ENCODE data around the gene TMEM35A. TPM values are rescaled to one million over a fixed set of nuclear protein-coding genes. Genes with fewer than 3 reads are reported as not detected.
"Not testable (repeated sequence)": the region's sequence is repeated elsewhere in the genome, so short reads cannot be mapped to it uniquely, and the experiment has no call there.

Gene TMEM35A
- total and polyA plus RNA-seq, 4 donors: 0.02 to 0.08 TPM; not detected in 2

DNA sequence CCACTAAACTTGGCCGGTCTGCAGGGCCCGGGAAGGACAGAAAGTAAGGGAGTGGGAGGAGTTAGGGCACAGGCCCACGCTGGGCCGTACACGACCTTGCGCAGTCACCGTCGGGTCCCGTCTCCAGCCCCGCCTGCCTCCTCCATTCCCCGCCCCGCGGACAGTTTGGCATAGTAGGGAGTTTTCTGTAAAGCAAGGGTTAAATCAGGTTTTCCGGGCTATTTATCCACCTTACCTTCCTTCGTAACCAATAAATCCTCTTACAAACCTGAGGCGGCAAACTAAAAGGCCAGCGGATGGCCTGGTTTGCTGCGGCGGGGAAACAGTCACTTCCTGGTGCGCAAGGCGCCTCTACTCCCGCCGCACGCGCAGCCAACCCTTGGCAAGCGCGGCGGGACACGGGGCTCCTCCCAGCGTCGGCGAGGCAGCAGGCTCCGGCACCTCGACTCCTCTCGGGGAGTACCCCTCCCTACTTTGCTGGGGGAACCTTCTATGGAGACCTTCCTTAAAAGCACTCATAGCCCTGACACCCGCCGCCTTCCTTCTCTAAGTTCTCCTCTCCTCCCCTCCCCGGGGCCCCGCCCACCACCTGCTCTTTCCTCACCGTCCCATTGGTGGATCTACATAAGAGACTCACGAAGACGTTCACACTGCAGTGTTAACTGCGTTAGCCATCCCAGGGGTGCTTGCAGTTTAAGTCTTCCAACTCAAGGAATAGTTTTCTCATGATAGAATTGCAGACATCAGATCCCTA is 27.0 kb upstream of the TMEM35A start, which contains the start of gene TRMT2B:
TSS of gene TRMT2B (minus strand) at position 563 of the 754 bp plus-strand sequence. CDS start 9,822 bp downstream, outside the sequence.
- H3K4me1 ChIP-seq (ENCODE audit: control insufficient read depth in 4 of 4, insufficient read depth in 4 of 4, low read length in 3 of 4): peaks cover 0 to 6% (median 1%) of the 10 kb centered on the region in 4 donors
- peak within 1 kb of the TSS; percentile 43 to 89 for H3K9ac ChIP-seq (ENCODE audit: low read depth in 1 of 2, low read length in 2 of 2)
- TF ChIP-seq, protein P1, sequence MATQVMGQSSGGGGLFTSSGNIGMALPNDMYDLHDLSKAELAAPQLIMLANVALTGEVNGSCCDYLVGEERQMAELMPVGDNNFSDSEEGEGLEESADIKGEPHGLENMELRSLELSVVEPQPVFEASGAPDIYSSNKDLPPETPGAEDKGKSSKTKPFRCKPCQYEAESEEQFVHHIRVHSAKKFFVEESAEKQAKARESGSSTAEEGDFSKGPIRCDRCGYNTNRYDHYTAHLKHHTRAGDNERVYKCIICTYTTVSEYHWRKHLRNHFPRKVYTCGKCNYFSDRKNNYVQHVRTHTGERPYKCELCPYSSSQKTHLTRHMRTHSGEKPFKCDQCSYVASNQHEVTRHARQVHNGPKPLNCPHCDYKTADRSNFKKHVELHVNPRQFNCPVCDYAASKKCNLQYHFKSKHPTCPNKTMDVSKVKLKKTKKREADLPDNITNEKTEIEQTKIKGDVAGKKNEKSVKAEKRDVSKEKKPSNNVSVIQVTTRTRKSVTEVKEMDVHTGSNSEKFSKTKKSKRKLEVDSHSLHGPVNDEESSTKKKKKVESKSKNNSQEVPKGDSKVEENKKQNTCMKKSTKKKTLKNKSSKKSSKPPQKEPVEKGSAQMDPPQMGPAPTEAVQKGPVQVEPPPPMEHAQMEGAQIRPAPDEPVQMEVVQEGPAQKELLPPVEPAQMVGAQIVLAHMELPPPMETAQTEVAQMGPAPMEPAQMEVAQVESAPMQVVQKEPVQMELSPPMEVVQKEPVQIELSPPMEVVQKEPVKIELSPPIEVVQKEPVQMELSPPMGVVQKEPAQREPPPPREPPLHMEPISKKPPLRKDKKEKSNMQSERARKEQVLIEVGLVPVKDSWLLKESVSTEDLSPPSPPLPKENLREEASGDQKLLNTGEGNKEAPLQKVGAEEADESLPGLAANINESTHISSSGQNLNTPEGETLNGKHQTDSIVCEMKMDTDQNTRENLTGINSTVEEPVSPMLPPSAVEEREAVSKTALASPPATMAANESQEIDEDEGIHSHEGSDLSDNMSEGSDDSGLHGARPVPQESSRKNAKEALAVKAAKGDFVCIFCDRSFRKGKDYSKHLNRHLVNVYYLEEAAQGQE (IDR thresholded peaks at IDR 0.05): peak; percentile 16
- TF ChIP-seq YY1 (IDR thresholded peaks at IDR 0.05): peak; percentile 70
- TF ChIP-seq JUND (IDR thresholded peaks at IDR 0.05): no peak
- TF ChIP-seq, protein P2, sequence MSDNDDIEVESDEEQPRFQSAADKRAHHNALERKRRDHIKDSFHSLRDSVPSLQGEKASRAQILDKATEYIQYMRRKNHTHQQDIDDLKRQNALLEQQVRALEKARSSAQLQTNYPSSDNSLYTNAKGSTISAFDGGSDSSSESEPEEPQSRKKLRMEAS (IDR thresholded peaks at IDR 0.05): peak; percentile 22
- TF ChIP-seq SP1 (IDR thresholded peaks at IDR 0.05): no peak
- peak; percentile 32 for TF ChIP-seq TAF1 (conservative IDR thresholded peaks at IDR 0.05)
- peak within 1 kb of the TSS; percentile 81 to 94 for H3K27ac ChIP-seq (ENCODE audit: low read depth in 1 of 2, low read length in 2 of 2)
- no peaks in the 10 kb centered on the region for H3K27me3 ChIP-seq (ENCODE audit: control insufficient read depth in 4 of 4, insufficient read depth in 4 of 4, low read length in 3 of 4)
- H3K4me3 ChIP-seq (ENCODE audit: low read depth in 1 of 3, low read length in 3 of 3): peak within 1 kb of the TSS; percentile 70 to 74 (median 72)
- no peaks in the 10 kb centered on the region for H3K9me3 ChIP-seq (ENCODE audit: control insufficient read depth in 4 of 4, low read length in 3 of 4)
- no peaks in the 10 kb centered on the region for H3K36me3 ChIP-seq (ENCODE audit: control insufficient read depth in 4 of 4, insufficient read depth in 3 of 4, low read depth in 1 of 4, low read length in 3 of 4)
- under 1% methylated on average over 43 of the region's 43 CpGs for WGBS
- DNase-seq (ENCODE audit: low spot score): peak; percentile 76

DNA sequence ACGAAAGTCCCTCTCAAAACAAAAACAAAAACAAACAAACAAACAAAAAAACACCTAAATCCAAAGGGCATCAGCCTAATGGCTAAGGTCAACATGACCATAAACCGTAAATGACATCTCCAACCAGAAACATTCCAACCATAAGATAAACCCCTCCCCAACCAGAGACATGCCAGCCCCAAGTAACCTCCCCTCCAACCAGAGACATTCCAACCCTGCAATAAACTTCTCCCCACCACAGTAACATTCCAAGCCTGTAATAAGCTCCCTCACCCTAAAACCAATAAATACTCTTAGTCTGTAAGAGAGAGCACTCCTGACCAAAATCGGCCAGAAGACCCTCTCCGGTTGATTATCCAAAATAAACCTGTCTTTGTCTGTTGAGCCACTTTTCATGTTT is 22.1 kb upstream of the TMEM35A start:
- not testable (repeated sequence) for H3K9ac ChIP-seq (ENCODE audit: low read depth in 1 of 2, low read length in 2 of 2); H3K27me3 ChIP-seq (ENCODE audit: control insufficient read depth in 4 of 4, insufficient read depth in 4 of 4, low read length in 3 of 4)
- 71% methylated on average over 4 of the region's 4 CpGs for WGBS

DNA sequence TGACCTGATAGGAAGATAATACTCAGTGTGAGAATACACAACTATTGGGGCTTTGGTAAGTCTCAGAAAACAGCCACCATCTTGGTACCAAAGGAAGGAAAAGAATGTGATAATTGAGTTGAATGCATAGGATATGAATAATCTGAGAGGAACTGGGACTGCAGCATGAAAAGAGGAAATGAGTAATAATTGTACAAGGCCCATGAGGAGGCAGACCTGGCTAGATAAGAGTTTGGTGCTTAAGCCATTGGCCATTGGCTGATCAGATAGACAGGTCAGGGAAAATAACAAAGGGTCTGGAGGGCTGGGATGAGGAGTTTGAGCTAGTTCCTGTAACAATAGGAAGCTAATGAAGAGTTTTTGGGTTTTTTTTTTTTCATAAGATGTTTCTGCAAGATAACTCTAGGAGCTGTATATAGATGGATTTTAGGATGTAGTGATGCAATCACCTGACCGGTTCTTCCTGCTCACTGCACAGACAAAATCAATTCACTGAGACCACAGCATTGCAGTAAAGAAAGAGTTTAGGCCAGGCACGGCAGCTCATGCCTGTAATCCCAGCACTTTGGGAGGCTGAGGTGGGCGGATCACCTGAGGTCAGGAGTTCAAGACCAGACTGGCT is 21.5 kb upstream of the TMEM35A start:
- Histone ChIP-seq H3K4me1 (ENCODE audit: control insufficient read depth in 4 of 4, insufficient read depth in 4 of 4, low read length in 3 of 4) (no peaks in the 10 kb centered on the region), H3K36me3 (ENCODE audit: control insufficient read depth in 4 of 4, insufficient read depth in 3 of 4, low read depth in 1 of 4, low read length in 3 of 4) (no peaks in the 10 kb centered on the region), H3K9ac (ENCODE audit: low read depth in 1 of 2, low read length in 2 of 2) (no peak overlapping the region), H3K27ac (ENCODE audit: low read depth in 1 of 2, low read length in 2 of 2) (no peak overlapping the region), H3K27me3 (ENCODE audit: control insufficient read depth in 4 of 4, insufficient read depth in 4 of 4, low read length in 3 of 4) (no peaks in the 10 kb centered on the region), H3K4me3 (ENCODE audit: low read depth in 1 of 3, low read length in 3 of 3) (no peak overlapping the region), H3K9me3 (ENCODE audit: control insufficient read depth in 4 of 4, low read length in 3 of 4) (no peaks in the 10 kb centered on the region)
- TF ChIP-seq, protein P3, sequence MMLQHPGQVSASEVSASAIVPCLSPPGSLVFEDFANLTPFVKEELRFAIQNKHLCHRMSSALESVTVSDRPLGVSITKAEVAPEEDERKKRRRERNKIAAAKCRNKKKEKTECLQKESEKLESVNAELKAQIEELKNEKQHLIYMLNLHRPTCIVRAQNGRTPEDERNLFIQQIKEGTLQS (IDR thresholded peaks at IDR 0.05): no peak
- no peak for TF ChIP-seq HNF4G (IDR thresholded peaks at IDR 0.05)
- TF ChIP-seq, protein P4, sequence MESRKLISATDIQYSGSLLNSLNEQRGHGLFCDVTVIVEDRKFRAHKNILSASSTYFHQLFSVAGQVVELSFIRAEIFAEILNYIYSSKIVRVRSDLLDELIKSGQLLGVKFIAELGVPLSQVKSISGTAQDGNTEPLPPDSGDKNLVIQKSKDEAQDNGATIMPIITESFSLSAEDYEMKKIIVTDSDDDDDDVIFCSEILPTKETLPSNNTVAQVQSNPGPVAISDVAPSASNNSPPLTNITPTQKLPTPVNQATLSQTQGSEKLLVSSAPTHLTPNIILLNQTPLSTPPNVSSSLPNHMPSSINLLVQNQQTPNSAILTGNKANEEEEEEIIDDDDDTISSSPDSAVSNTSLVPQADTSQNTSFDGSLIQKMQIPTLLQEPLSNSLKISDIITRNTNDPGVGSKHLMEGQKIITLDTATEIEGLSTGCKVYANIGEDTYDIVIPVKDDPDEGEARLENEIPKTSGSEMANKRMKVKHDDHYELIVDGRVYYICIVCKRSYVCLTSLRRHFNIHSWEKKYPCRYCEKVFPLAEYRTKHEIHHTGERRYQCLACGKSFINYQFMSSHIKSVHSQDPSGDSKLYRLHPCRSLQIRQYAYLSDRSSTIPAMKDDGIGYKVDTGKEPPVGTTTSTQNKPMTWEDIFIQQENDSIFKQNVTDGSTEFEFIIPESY (IDR thresholded peaks at IDR 0.05): no peak
- no peak for TF ChIP-seq FOXA1 (IDR thresholded peaks at IDR 0.05)
- no peak for TF ChIP-seq SP1 (IDR thresholded peaks at IDR 0.05)
- TF ChIP-seq YY1 (IDR thresholded peaks at IDR 0.05): no peak
- no peak for TF ChIP-seq JUND (IDR thresholded peaks at IDR 0.05)
- no peak for TF ChIP-seq TAF1 (conservative IDR thresholded peaks at IDR 0.05)
- no peak for TF ChIP-seq RAD21 (IDR thresholded peaks at IDR 0.05)
- no peak for DNase-seq (ENCODE audit: low spot score)
- WGBS: 83% methylated on average over 3 of the region's 3 CpGs

More for the DNA sequence above, 22.1 kb upstream of the TMEM35A start:
- not testable (repeated sequence) for H3K4me3 ChIP-seq (ENCODE audit: low read depth in 1 of 3, low read length in 3 of 3); DNase-seq (ENCODE audit: low spot score); H3K27ac ChIP-seq (ENCODE audit: low read depth in 1 of 2, low read length in 2 of 2); H3K4me1 ChIP-seq (ENCODE audit: control insufficient read depth in 4 of 4, insufficient read depth in 4 of 4, low read length in 3 of 4); H3K9me3 ChIP-seq (ENCODE audit: control insufficient read depth in 4 of 4, low read length in 3 of 4); H3K36me3 ChIP-seq (ENCODE audit: control insufficient read depth in 4 of 4, insufficient read depth in 3 of 4, low read depth in 1 of 4, low read length in 3 of 4)
